Duodenal mucosa (tissue), 2 donors: ENCODE measurements around the gene SNX18.
"Not testable (repeated sequence)": the region's sequence is repeated elsewhere in the genome, so short reads cannot be mapped to it uniquely, and the experiment has no call there.

Experiments used
- H3K27ac ChIP-seq: one replicate; pipeline ENCODE4 v1.7.0; 2013; ENCODE audit warnings: low read depth, low read length
- H3K27me3 ChIP-seq, 2 donors: one replicate each; pipeline ENCODE4 v1.7.0; 2013; ENCODE audit warnings: low read length in 2 of 2, control low read depth in 1 of 2; ENCODE audit not compliant: insufficient read depth in 2 of 2, control insufficient read depth in 1 of 2
- H3K36me3 ChIP-seq, 2 donors: one replicate each; pipeline ENCODE4 v1.7.0; 2013; ENCODE audit warnings: low read length in 2 of 2, control low read depth in 1 of 2; ENCODE audit not compliant: insufficient read depth in 2 of 2, control insufficient read depth in 1 of 2
- H3K4me1 ChIP-seq, 2 donors: one replicate each; pipeline ENCODE4 v1.7.0; 2013; ENCODE audit warnings: low read length in 2 of 2, control low read depth in 1 of 2; ENCODE audit not compliant: insufficient read depth in 2 of 2, control insufficient read depth in 1 of 2
- H3K4me3 ChIP-seq, 2 donors: one replicate each; pipeline ENCODE4 v1.7.0; 2013; ENCODE audit warnings: low read length in 2 of 2, low read depth in 1 of 2
- H3K9ac ChIP-seq, 2 donors: one replicate each; pipeline ENCODE4 v1.7.0; 2013; ENCODE audit warnings: low read length in 2 of 2, low read depth in 1 of 2
- H3K9me3 ChIP-seq, 2 donors: one replicate each; pipeline ENCODE4 v1.7.0; 2013; ENCODE audit warnings: low read length in 2 of 2, control low read depth in 1 of 2; ENCODE audit not compliant: control insufficient read depth in 1 of 2

The SNX18 gene

DNA sequence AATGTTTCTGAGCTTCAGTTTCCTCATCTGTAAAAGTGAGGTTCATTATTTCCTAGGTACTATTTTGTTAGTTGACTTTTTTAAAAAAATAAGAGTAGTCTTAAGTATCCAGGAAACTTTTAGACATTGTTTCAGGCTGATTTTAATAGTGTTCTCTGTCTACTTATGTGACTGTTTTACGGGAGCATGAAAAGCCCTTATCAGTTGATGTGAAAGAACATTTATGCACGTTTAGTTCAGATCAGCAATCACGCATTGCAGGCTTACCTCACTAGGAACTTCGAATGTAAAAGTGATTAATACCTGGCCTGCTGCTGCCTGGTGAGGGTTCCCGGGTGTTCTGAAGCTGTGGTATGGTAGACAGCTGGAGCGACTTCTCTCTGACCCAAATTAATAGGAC is 8.1 kb downstream of the SNX18 start:
- H3K27ac ChIP-seq, result no peak overlapping the region
- no peak overlapping the region for H3K4me3 ChIP-seq
- peaks cover 83 to 84% of the 10 kb centered on the region in 2 donors for H3K4me1 ChIP-seq

GRCh38 chr5:54526604-54527288 is 9.2 kb downstream of the SNX18 start:
- peaks cover 74 to 87% of the 10 kb centered on the region in 2 donors for H3K4me1 ChIP-seq
- H3K36me3 ChIP-seq, result no peaks in the 10 kb centered on the region

More for the DNA sequence above, 8.1 kb downstream of the SNX18 start:
- H3K27me3 ChIP-seq, result no peaks in the 10 kb centered on the region
- no peaks in the 10 kb centered on the region for H3K36me3 ChIP-seq
- H3K9me3 ChIP-seq, result no peaks in the 10 kb centered on the region
- H3K9ac ChIP-seq, result no peak overlapping the region

GRCh38 chr5:54528633-54529209 is 11.2 kb downstream of the SNX18 start:
- peak overlapping the region; percentile 25 to 32 for H3K4me3 ChIP-seq

More at GRCh38 chr5:54526604-54527288, 9.2 kb downstream of the SNX18 start:
- Histone ChIP-seq H3K27ac (no peak overlapping the region), H3K4me3 (no peak overlapping the region), H3K27me3 (no peaks in the 10 kb centered on the region), H3K9ac (no peak overlapping the region), H3K9me3 (no peaks in the 10 kb centered on the region)

DNA sequence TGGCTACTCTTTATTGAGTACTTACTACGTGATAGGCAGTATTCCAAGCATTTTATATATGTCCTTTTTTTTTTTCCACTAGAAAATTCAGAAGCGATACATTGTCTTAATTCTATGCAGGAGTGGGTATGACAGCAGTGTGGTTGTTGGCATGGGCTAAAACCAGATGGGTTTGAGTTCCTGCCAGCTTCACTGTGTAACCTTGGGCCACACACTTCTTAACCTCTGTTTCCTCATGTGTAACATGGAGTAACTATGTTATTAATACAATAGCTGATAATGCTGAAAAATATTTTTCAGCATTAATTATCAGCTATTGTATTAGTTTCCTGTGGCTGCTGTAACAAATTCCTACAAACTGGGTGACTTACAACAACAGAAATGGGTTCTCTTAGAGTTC is 12.0 kb downstream of the SNX18 start:
- no peak overlapping the region for H3K9ac ChIP-seq
- peaks cover 64 to 76% of the 10 kb centered on the region in 2 donors for H3K4me1 ChIP-seq
- no peak overlapping the region for H3K4me3 ChIP-seq
- no peaks in the 10 kb centered on the region for H3K9me3 ChIP-seq
- H3K36me3 ChIP-seq, result no peaks in the 10 kb centered on the region
- no peak overlapping the region for H3K27ac ChIP-seq
- no peaks in the 10 kb centered on the region for H3K27me3 ChIP-seq

More at GRCh38 chr5:54528633-54529209, 11.2 kb downstream of the SNX18 start:
- Histone ChIP-seq H3K9me3 (no peaks in the 10 kb centered on the region), H3K27me3 (no peaks in the 10 kb centered on the region), H3K27ac (no peak overlapping the region), H3K36me3 (no peaks in the 10 kb centered on the region), H3K9ac (peak overlapping the region in 1 of 2 donors; percentile 19), H3K4me1 (peaks cover 62 to 76% of the 10 kb centered on the region in 2 donors)

DNA sequence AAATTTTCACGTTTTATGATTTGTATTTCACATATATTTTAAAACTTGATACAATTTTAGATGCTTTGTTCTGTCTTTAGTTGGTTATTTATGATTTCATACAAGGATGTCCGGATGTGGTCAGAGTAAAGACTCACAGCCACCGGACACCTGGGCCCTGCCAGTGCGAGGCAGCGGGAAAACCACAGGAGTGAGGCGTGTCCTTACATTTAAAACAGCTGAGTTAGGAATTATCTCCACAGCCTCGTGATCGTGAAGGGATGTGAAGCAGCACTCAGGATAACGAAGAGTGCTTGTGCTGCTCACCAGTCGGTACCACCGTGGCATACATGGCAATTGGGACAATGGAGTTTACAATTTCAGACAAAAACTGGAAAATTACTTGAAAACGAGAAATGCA is 14.0 kb downstream of the SNX18 start:
- no peak overlapping the region for H3K4me3 ChIP-seq
- no peaks in the 10 kb centered on the region for H3K9me3 ChIP-seq
- no peaks in the 10 kb centered on the region for H3K36me3 ChIP-seq
- H3K9ac ChIP-seq, result peak overlapping the region in 1 of 2 donors; percentile 2
- H3K27ac ChIP-seq, result no peak overlapping the region
- H3K27me3 ChIP-seq, result no peaks in the 10 kb centered on the region
- peaks cover 64 to 69% of the 10 kb centered on the region in 2 donors for H3K4me1 ChIP-seq

DNA sequence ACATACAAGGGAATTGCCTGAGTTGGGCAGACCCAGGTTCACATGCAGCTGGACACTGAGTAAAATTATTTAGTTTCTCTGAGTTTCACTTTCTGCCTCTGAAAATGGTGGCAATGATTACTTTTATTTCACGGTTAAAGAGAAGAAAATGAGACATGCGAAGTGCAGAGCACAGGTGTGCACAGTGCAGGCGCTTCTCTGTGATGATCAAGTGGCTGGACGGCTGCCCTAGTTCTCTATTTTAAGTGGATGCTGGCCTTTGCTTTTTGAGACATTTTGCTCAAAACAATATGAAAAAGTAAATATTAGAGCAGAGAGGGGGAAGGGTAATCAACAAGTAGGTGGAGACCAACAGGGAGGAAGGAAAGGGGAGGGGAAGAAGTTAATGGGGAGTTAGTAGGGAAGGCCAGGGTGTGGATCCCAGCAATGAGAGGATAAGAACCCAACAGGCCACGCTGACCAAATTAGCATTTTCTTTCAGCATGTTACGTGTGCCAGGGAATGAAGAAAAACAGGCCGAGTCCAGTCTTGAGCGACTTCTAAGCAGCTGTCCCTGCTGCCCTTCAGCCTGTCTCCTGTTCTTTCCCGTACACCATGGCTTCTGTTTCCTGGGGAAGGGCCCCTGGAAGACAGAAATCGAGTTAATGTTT is 16.1 kb downstream of the SNX18 start:
- Histone ChIP-seq H3K4me3 (peak overlapping the region; percentile 3 to 30), H3K9me3 (no peaks in the 10 kb centered on the region), H3K4me1 (peaks cover 43 to 48% of the 10 kb centered on the region in 2 donors), H3K27me3 (no peaks in the 10 kb centered on the region), H3K9ac (no peak overlapping the region), H3K36me3 (no peaks in the 10 kb centered on the region), H3K27ac (no peak overlapping the region)

- no peak overlapping the region for H3K27ac ChIP-seq
- no peaks in the 10 kb centered on the region for H3K9me3 ChIP-seq
- H3K36me3 ChIP-seq, result no peaks in the 10 kb centered on the region
- H3K4me3 ChIP-seq, result peak overlapping the region in 1 of 2 donors; percentile 19
- no peak overlapping the region for H3K9ac ChIP-seq
- no peaks in the 10 kb centered on the region for H3K27me3 ChIP-seq
- H3K4me1 ChIP-seq, result peaks cover 35 to 40% of the 10 kb centered on the region in 2 donors
Observed at GRCh38 chr5:54534191-54535004, 16.8 kb downstream of the SNX18 start.

DNA sequence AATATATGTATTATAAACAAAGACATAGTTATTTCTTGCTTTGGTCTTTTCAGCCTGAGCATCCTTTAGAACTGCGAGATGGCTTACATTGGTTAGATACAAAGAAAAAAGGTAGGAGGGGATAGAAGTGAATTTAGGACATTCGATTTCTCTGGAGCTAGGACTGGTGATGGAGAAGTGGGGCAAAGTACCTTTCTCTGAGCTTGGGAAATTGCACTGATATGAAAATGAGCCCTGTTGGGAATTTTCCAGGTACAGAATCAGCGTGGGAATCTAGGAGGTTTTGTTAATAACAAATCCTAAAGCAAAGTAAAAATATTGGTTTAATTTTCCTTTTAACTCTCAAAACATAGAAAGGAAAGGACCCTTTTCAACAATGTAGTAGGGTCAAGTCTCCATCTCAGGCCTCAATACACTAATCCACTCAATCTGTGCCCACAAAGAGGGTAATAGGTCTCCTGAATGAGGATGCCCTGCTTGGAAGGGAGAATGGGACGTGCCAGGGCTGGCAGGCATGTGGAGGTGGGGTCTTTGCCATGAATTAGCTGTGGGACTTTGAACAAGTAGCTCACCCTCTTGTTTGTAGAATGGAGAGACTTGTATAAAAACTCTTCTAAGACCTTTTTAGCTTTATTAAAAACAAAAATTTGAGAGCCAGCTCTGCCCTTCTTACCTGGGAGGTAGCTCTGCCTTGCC is 17.7 kb downstream of the SNX18 start:
- H3K4me1 ChIP-seq, result peaks cover 29 to 32% of the 10 kb centered on the region in 2 donors
- H3K9ac ChIP-seq, result no peak overlapping the region
- H3K27me3 ChIP-seq, result no peaks in the 10 kb centered on the region
- H3K27ac ChIP-seq, result no peak overlapping the region
- H3K36me3 ChIP-seq, result no peaks in the 10 kb centered on the region
- no peak overlapping the region for H3K4me3 ChIP-seq
- no peaks in the 10 kb centered on the region for H3K9me3 ChIP-seq

DNA sequence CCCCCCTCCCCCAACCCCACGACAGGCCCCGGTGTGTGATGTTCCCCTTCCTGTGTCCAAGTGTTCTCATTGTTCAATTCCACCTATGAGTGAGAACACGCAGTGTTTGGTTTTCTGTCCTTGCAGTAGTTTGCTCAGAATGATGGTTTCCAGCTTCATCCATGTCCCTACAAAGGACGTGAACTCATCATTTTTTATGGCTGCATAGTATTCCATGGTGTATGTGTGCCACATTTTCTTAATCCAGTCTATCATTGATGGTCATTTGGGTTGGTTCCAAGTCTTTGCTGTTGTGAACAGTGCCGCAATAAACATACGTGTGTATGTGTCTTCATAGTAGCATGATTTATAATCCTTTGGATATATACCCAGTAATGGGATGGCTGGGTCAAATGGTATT is 18.8 kb downstream of the SNX18 start:
- H3K36me3 ChIP-seq, H3K4me3 ChIP-seq, H3K27me3 ChIP-seq, H3K9me3 ChIP-seq, H3K9ac ChIP-seq, H3K27ac ChIP-seq: not testable (repeated sequence)
- H3K4me1 ChIP-seq, result peaks cover 29 to 31% of the 10 kb centered on the region in 2 donors
